ENCODE measurements around the gene DLX3.

Gene DLX3

DNA sequence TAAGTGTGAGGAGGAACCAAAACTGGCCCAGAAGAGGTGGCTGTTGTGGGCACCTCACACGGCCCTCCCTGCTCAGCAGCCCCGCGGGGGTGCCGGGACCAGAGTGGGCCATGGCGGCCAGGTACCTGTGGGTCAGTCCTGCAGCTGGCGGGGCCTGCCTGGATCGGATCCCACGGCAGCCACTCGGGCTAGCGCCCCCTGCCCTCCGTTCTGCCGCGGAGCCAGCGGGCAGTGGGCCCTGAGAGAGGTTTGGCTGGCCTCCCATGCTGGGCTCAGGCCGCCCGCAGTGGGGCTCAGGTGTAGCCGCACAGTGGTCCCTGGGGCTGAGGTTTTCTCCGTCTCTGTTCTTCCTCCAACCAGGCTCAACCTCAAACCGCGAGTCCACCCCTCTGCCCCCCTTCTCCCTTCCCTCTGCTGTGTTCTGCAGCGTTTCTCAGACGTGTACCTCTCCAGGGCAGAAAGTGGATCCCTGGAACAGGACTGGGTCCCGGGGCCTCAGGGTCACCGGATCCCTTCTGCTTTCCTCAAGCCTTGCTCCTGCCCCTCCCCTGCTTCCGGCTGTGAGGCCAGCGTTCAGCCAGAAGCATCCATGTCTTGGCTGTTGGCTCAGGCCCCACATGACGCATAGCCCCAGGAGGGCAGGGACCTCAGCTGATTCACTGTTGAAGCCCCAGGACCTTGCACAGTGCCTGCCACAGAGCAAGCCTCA, 32.3 kb upstream of the DLX3 start:
- no peak overlapping the region for H3K18ac ChIP-seq (ENCODE audit: low read length)
- H3K4me1 ChIP-seq (ENCODE audit: control insufficient read depth, low read depth, low read length): peaks cover 3% of the 10 kb centered on the region
- WGBS (ENCODE audit: extremely low coverage, insufficient coverage, low lambda C conversion rate): no CpG with 5 or more reads among the region's 27 CpGs
- no peak overlapping the region for H3K4me2 ChIP-seq (ENCODE audit: low read length)
- no peaks in the 10 kb centered on the region for H3K79me1 ChIP-seq (ENCODE audit: low read length)
- H2AK5ac ChIP-seq (ENCODE audit: low read length): no peak overlapping the region
- no peak overlapping the region for H4K5ac ChIP-seq (ENCODE audit: low read length)
- DNase-seq: peak; percentile 39
- H3K27ac ChIP-seq (ENCODE audit: low read depth, low read length): no peak overlapping the region
- H3K9ac ChIP-seq (ENCODE audit: low read length): no peak overlapping the region
- no peak overlapping the region for H2BK5ac ChIP-seq (ENCODE audit: low read length)
- H3K36me3 ChIP-seq (ENCODE audit: control insufficient read depth, insufficient read depth, low read length): no peaks in the 10 kb centered on the region
- no peak overlapping the region for H3K4me3 ChIP-seq (ENCODE audit: low read length)
- no peak overlapping the region for H3K4ac ChIP-seq (ENCODE audit: low read depth, low read length)
- no peak overlapping the region for H3K23ac ChIP-seq (ENCODE audit: low read length)
- no peak overlapping the region for H2BK120ac ChIP-seq (ENCODE audit: low read depth, low read length)
- H3K79me2 ChIP-seq (ENCODE audit: control insufficient read depth, insufficient read depth, low read length): no peaks in the 10 kb centered on the region
- H4K8ac ChIP-seq (ENCODE audit: low read depth, low read length): no peak overlapping the region
- H3K27me3 ChIP-seq (ENCODE audit: insufficient read depth, low read length, poor library complexity): no peaks in the 10 kb centered on the region
- no peak overlapping the region for H2BK15ac ChIP-seq (replicated peaks; ENCODE audit: low read depth)
- no peak overlapping the region for H3K56ac ChIP-seq (ENCODE audit: low read length)

DNA sequence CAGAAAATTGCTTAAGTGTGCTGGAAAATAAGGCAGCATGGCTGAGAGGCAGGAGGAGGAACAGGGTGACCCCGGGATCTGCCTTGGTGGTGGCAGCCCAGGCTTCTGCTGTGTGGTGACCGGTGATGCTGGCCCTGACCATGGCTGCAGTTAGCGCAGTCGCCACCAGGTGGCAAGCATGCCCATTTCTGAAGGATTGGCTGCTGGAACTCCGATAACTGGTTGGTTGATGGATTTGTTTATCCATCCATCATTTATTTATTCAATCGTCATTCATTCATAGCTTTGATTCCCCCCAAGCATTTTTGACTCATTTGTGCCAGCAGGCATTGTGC, 31.8 kb upstream of the DLX3 start:
- no peak overlapping the region for H3K56ac ChIP-seq (ENCODE audit: low read length)
- no peak overlapping the region for H4K5ac ChIP-seq (ENCODE audit: low read length)
- no CpG with 5 or more reads among the region's 6 CpGs for WGBS (ENCODE audit: extremely low coverage, insufficient coverage, low lambda C conversion rate)
- peaks cover 3% of the 10 kb centered on the region for H3K4me1 ChIP-seq (ENCODE audit: control insufficient read depth, low read depth, low read length)
- H3K27ac ChIP-seq (ENCODE audit: low read depth, low read length): no peak overlapping the region
- H4K8ac ChIP-seq (ENCODE audit: low read depth, low read length): no peak overlapping the region
- H3K4ac ChIP-seq (ENCODE audit: low read depth, low read length): no peak overlapping the region
- H2BK120ac ChIP-seq (ENCODE audit: low read depth, low read length): no peak overlapping the region
- H2AK5ac ChIP-seq (ENCODE audit: low read length): no peak overlapping the region
- H3K36me3 ChIP-seq (ENCODE audit: control insufficient read depth, insufficient read depth, low read length): no peaks in the 10 kb centered on the region
- no peaks in the 10 kb centered on the region for H3K79me2 ChIP-seq (ENCODE audit: control insufficient read depth, insufficient read depth, low read length)
- no peak overlapping the region for H3K18ac ChIP-seq (ENCODE audit: low read length)
- no peaks in the 10 kb centered on the region for H3K27me3 ChIP-seq (ENCODE audit: insufficient read depth, low read length, poor library complexity)
- DNase-seq: peak; percentile 74
- H3K79me1 ChIP-seq (ENCODE audit: low read length): no peaks in the 10 kb centered on the region
- no peak overlapping the region for H3K4me2 ChIP-seq (ENCODE audit: low read length)
- H3K4me3 ChIP-seq (ENCODE audit: low read length): no peak overlapping the region
- H3K9ac ChIP-seq (ENCODE audit: low read length): no peak overlapping the region
- no peak overlapping the region for H2BK15ac ChIP-seq (replicated peaks; ENCODE audit: low read depth)
- H2BK5ac ChIP-seq (ENCODE audit: low read length): no peak overlapping the region
- H3K23ac ChIP-seq (ENCODE audit: low read length): no peak overlapping the region

DNA sequence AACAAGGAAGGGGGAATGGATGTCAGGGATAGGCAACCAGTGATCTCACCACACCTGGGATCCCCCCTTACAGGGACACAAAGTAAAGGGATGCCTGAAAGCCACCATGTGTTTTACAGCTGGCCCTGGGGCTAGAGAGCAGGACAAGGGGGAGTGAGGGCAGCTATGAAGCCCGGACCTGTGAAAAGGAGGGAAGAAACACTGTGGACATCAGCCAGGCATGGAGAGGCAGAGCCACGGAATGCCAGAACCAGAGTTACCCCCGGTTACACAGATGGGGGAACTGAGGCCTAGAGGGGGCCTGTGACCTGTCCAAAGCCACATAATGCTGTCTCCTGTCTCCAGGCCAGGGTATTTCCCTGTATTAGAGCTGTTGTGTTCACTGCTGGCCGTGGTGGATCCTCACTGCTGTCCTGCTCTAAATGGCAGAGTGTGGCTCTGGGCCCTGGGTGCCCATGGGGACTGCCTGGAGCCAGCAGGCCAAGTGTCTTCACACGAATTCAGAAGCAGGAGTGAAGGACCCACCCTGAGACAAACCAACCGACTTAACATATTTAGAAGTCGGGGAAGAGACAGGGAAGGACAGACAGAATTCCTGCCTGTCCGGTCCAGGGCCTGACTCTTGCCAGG, 31.1 kb upstream of the DLX3 start:
- Histone ChIP-seq H3K79me2 (ENCODE audit: control insufficient read depth, insufficient read depth, low read length) (no peaks in the 10 kb centered on the region), H2BK5ac (ENCODE audit: low read length) (no peak overlapping the region), H3K18ac (ENCODE audit: low read length) (no peak overlapping the region), H2BK120ac (ENCODE audit: low read depth, low read length) (no peak overlapping the region), H3K4me2 (ENCODE audit: low read length) (no peak overlapping the region), H3K79me1 (ENCODE audit: low read length) (no peaks in the 10 kb centered on the region), H2AK5ac (ENCODE audit: low read length) (no peak overlapping the region), H4K8ac (ENCODE audit: low read depth, low read length) (no peak overlapping the region), H3K36me3 (ENCODE audit: control insufficient read depth, insufficient read depth, low read length) (no peaks in the 10 kb centered on the region), H3K27ac (ENCODE audit: low read depth, low read length) (no peak overlapping the region), H2BK15ac (replicated peaks; ENCODE audit: low read depth) (no peak overlapping the region), H3K4ac (ENCODE audit: low read depth, low read length) (no peak overlapping the region), H3K56ac (ENCODE audit: low read length) (no peak overlapping the region), H3K23ac (ENCODE audit: low read length) (no peak overlapping the region), H3K9ac (ENCODE audit: low read length) (no peak overlapping the region), H3K27me3 (ENCODE audit: insufficient read depth, low read length, poor library complexity) (no peaks in the 10 kb centered on the region), H4K5ac (ENCODE audit: low read length) (no peak overlapping the region), H3K4me3 (ENCODE audit: low read length) (no peak overlapping the region), H3K4me1 (ENCODE audit: control insufficient read depth, low read depth, low read length) (peaks cover 3% of the 10 kb centered on the region)
- no peak for DNase-seq
- no CpG with 5 or more reads among the region's 8 CpGs for WGBS (ENCODE audit: extremely low coverage, insufficient coverage, low lambda C conversion rate)

DNA sequence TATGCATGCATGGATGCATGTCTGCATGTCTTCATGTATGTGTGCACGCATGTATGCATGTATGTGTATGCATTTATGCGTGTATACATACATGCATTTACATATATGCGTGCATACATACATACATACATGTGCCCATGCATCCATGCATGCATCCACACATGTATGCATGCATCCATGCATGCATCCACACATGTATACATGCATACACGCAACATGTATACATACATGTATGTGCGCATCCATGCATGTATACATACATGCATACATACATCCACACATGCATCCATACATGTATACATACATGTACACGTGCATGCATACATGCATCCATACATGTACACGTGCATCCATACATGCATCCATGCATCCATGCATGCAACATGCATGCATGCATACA, 29.8 kb upstream of the DLX3 start:
- Histone ChIP-seq H3K18ac (ENCODE audit: low read length) (no peak overlapping the region), H3K79me2 (ENCODE audit: control insufficient read depth, insufficient read depth, low read length) (no peaks in the 10 kb centered on the region), H3K4ac (ENCODE audit: low read depth, low read length) (no peak overlapping the region), H2AK5ac (ENCODE audit: low read length) (no peak overlapping the region), H4K8ac (ENCODE audit: low read depth, low read length) (no peak overlapping the region), H3K4me1 (ENCODE audit: control insufficient read depth, low read depth, low read length) (peaks cover 3% of the 10 kb centered on the region), H3K79me1 (ENCODE audit: low read length) (no peaks in the 10 kb centered on the region), H3K4me2 (ENCODE audit: low read length) (no peak overlapping the region), H3K27ac (ENCODE audit: low read depth, low read length) (no peak overlapping the region), H2BK15ac (replicated peaks; ENCODE audit: low read depth) (no peak overlapping the region), H3K36me3 (ENCODE audit: control insufficient read depth, insufficient read depth, low read length) (no peaks in the 10 kb centered on the region), H4K5ac (ENCODE audit: low read length) (no peak overlapping the region), H3K9ac (ENCODE audit: low read length) (no peak overlapping the region), H2BK120ac (ENCODE audit: low read depth, low read length) (no peak overlapping the region), H3K56ac (ENCODE audit: low read length) (no peak overlapping the region), H2BK5ac (ENCODE audit: low read length) (no peak overlapping the region), H3K27me3 (ENCODE audit: insufficient read depth, low read length, poor library complexity) (no peaks in the 10 kb centered on the region), H3K4me3 (ENCODE audit: low read length) (no peak overlapping the region), H3K23ac (ENCODE audit: low read length) (no peak overlapping the region)
- WGBS (ENCODE audit: extremely low coverage, insufficient coverage, low lambda C conversion rate): no CpG with 5 or more reads among the region's 7 CpGs
- DNase-seq: no peak

GRCh38 chr17:50023520-50023919, 28.5 kb upstream of the DLX3 start:
- no peaks in the 10 kb centered on the region for H3K36me3 ChIP-seq (ENCODE audit: control insufficient read depth, insufficient read depth, low read length)
- H3K27me3 ChIP-seq (ENCODE audit: insufficient read depth, low read length, poor library complexity): no peaks in the 10 kb centered on the region
- H3K27ac ChIP-seq (ENCODE audit: low read depth, low read length): no peak overlapping the region
- H3K4me2 ChIP-seq (ENCODE audit: low read length): no peak overlapping the region
- H3K23ac ChIP-seq (ENCODE audit: low read length): no peak overlapping the region
- no peaks in the 10 kb centered on the region for H3K79me2 ChIP-seq (ENCODE audit: control insufficient read depth, insufficient read depth, low read length)
- no peak overlapping the region for H4K5ac ChIP-seq (ENCODE audit: low read length)
- peaks cover under 1% of the 10 kb centered on the region for H3K4me1 ChIP-seq (ENCODE audit: control insufficient read depth, low read depth, low read length)
- H3K4ac ChIP-seq (ENCODE audit: low read depth, low read length): no peak overlapping the region
- H3K4me3 ChIP-seq (ENCODE audit: low read length): peak overlapping the region; percentile 32
- no peak overlapping the region for H4K8ac ChIP-seq (ENCODE audit: low read depth, low read length)
- DNase-seq: no peak
- WGBS (ENCODE audit: extremely low coverage, insufficient coverage, low lambda C conversion rate): no CpG with 5 or more reads among the region's 8 CpGs
- no peak overlapping the region for H3K56ac ChIP-seq (ENCODE audit: low read length)
- H2BK120ac ChIP-seq (ENCODE audit: low read depth, low read length): no peak overlapping the region
- no peaks in the 10 kb centered on the region for H3K79me1 ChIP-seq (ENCODE audit: low read length)
- H3K18ac ChIP-seq (ENCODE audit: low read length): no peak overlapping the region
- H2BK15ac ChIP-seq (replicated peaks; ENCODE audit: low read depth): no peak overlapping the region
- no peak overlapping the region for H2AK5ac ChIP-seq (ENCODE audit: low read length)
- no peak overlapping the region for H3K9ac ChIP-seq (ENCODE audit: low read length)
- H2BK5ac ChIP-seq (ENCODE audit: low read length): no peak overlapping the region

Measured in mesendoderm (in vitro differentiated cells).